ENCODE measurements around the gene TIMM13. TPM values are rescaled to one million over a fixed set of nuclear protein-coding genes. Genes with fewer than 3 reads are reported as not detected.

The TIMM13 gene
- total and polyA plus RNA-seq, 9 of the 15 experiments (the other 6 are each of a cell fraction or from before 2014, with no cell fraction given) = 17.6 to 215 (median 71.8) TPM

GRCh38 chr19:2394442-2395292 is 32.7 kb downstream of the TIMM13 start (continued):
- TF ChIP-seq CHD7 (IDR thresholded peaks at IDR 0.05; ENCODE audit: low read depth, low read length) (no peak), ZNF408 (CRISPR knock-in tag; IDR thresholded peaks at IDR 0.05; ENCODE audit: low read depth) (no peak), GTF2F1 (IDR thresholded peaks at IDR 0.05; ENCODE audit: low read depth, low read length) (no peak), PTRF (tag; IDR thresholded peaks at IDR 0.05) (no peak), CCNT2 (IDR thresholded peaks at IDR 0.05; ENCODE audit: borderline replicate concordance, extremely low read depth, insufficient read length, low read depth, low read length) (no peak)

Data from K562 (cell line).